GM12878 (cell line): ENCODE results near the gene CHAC1. TPM values are rescaled to one million over a fixed set of nuclear protein-coding genes. Genes with fewer than 3 reads are reported as not detected.

Experiments used
- ATAC-seq: fragments of 200-7000 bp; cut with Tn5 transposase; 3 replicates; pipeline ENCODE4 v1.9.1; 2020; ENCODE audit warnings: mild to moderate bottlenecking, moderate library complexity
- BruUV-seq: library from RNA; stranded (reverse); fragments of 400-500 nt; replicated peaks from 2 replicates; lab custom pipeline; 2021; lab: Mats Ljungman, UMichigan
- CTCF ChIA-PET: fragments of 300-600 bp; sonication (Branson Sonifier 250); formaldehyde crosslinking; extraction: SDS; loops from one replicate; lab custom pipeline; 2021; ENCODE audit warnings: inconsistent platforms; lab: Yijun Ruan, JAX
- POLR2A ChIA-PET: fragments of 350-600 bp; formaldehyde crosslinking; extraction: SDS; loops from one replicate; lab custom pipeline; 2021; ENCODE audit warnings: inconsistent platforms; lab: Charles Lee
- RAD21 ChIA-PET: fragments of 300-600 bp; sonication (Branson Sonifier 250); formaldehyde crosslinking; loops from one replicate; lab custom pipeline; 2023; ENCODE audit warnings: antibody characterized with exemption; ENCODE audit not compliant: unreplicated experiment; lab: Charles Lee
- SMC1A ChIA-PET: fragments of 300-600 bp; sonication (Branson Sonifier 250); formaldehyde crosslinking; loops from one replicate; lab custom pipeline; 2023; ENCODE audit not compliant: unreplicated experiment, uncharacterized antibody; lab: Charles Lee
- DNase-seq: peaks from one replicate; pipeline ENCODE4 v3.0.0-alpha.2; 2011; ENCODE audit warnings: low read depth, low spot score
- FAIRE-seq: peaks from 3 replicates; lab custom pipeline; 2011; peaks lifted over from hg19 to GRCh38; lab: Jason Lieb, UNC
- H2AFZ ChIP-seq: 2 replicates; pipeline ENCODE4 v1.6.0; 2011; ENCODE audit warnings: low read depth, low read length, control low read depth; ENCODE audit not compliant: control insufficient read depth
- H3K27ac ChIP-seq: 2 replicates; pipeline ENCODE4 v1.5.1; 2011; ENCODE audit warnings: control low read depth; ENCODE audit not compliant: control insufficient read depth, insufficient read depth
- H3K27me3 ChIP-seq, 2 experiments: replicated peaks in 1 of 2; 2 replicates each; pipeline versions ENCODE4 v1.6.0 to v1.6.1; 2011; ENCODE audit warnings: low read length in 1 of 2; ENCODE audit not compliant: control insufficient read depth in 2 of 2, insufficient read depth in 2 of 2
- H3K36me3 ChIP-seq, 2 experiments: 2 replicates each; pipeline ENCODE4 v1.5.1; 2011; ENCODE audit warnings: low read length in 1 of 2; ENCODE audit not compliant: control insufficient read depth in 2 of 2, insufficient read depth in 2 of 2
- H3K4me1 ChIP-seq: 2 replicates; pipeline ENCODE4 v1.6.1; 2011; ENCODE audit warnings: mild to moderate bottlenecking, low read length, moderate library complexity, mixed read lengths; ENCODE audit not compliant: control insufficient read depth, insufficient read depth
- H3K4me2 ChIP-seq: 2 replicates; pipeline ENCODE4 v1.6.0; 2011; ENCODE audit warnings: control low read depth; ENCODE audit not compliant: control insufficient read depth, insufficient read depth
- H3K4me3 ChIP-seq: fragments of 200-600 bp; sonication (generic); 2 replicates; pipeline ENCODE4 v1.5.1; 2016
- H3K79me2 ChIP-seq: 2 replicates; pipeline ENCODE4 v1.6.0; 2011; ENCODE audit warnings: low read length; ENCODE audit not compliant: control insufficient read depth, insufficient read depth
- H3K9ac ChIP-seq: 2 replicates; pipeline ENCODE4 v1.8.0; 2011; ENCODE audit warnings: low read length, control low read depth, mixed read lengths; ENCODE audit not compliant: control insufficient read depth, insufficient read depth
- H3K9me3 ChIP-seq: replicated peaks from 3 replicates; pipeline ENCODE4 v1.5.1; 2011; ENCODE audit warnings: mild to moderate bottlenecking, low read length; ENCODE audit not compliant: control insufficient read depth, insufficient read depth
- H4K20me1 ChIP-seq: 2 replicates; pipeline ENCODE4 v1.6.0; 2011; ENCODE audit not compliant: control insufficient read depth, insufficient read depth
- ATF2 ChIP-seq: IDR thresholded peaks from 2 replicates; pipeline ENCODE4 v1.6.1; 2012; ENCODE audit warnings: low read length, inconsistent platforms
- CTCF ChIP-seq, 3 experiments: IDR thresholded peaks in 2 of 3; conservative IDR thresholded peaks in 1 of 3; 2 replicates each; pipeline ENCODE4 v1.5.1; 2011; ENCODE audit warnings: low read depth in 3 of 3, low read length in 3 of 3, mild to moderate bottlenecking in 3 of 3, control low read depth in 2 of 3, moderate library complexity in 2 of 3, inconsistent platforms in 1 of 3, mixed read lengths in 1 of 3; ENCODE audit not compliant: control insufficient read depth in 2 of 3, insufficient read depth in 1 of 3; ENCODE audit errors: extremely low read depth in 1 of 3
- E2F4 ChIP-seq: IDR thresholded peaks from 2 replicates; pipeline ENCODE4 v1.6.1; 2012; ENCODE audit warnings: low read depth, low read length, improper control_type of control experiment
- HDAC6 ChIP-seq: fragments of 200-600 bp; sonication (generic); IDR thresholded peaks from one replicate; pipeline ENCODE4 v1.8.0; 2017; ENCODE audit warnings: antibody characterized with exemption; ENCODE audit not compliant: unreplicated experiment
- KAT2A ChIP-seq: conservative IDR thresholded peaks from 2 replicates; pipeline ENCODE4 v1.6.1; 2011; ENCODE audit warnings: low read depth, low read length; ENCODE audit not compliant: control insufficient read depth
- POU2F2 ChIP-seq: IDR thresholded peaks from 3 replicates; pipeline ENCODE4 v1.6.1; 2011; ENCODE audit warnings: low read depth, mild to moderate bottlenecking, low read length, borderline replicate concordance
- RBBP5 ChIP-seq: fragments of 200-600 bp; sonication (generic); conservative IDR thresholded peaks from 2 replicates; pipeline ENCODE4 v1.6.1; 2016
- RCOR1 ChIP-seq: conservative IDR thresholded peaks from 2 replicates; pipeline ENCODE4 v1.6.1; 2012; ENCODE audit warnings: low read depth, low read length, improper control_type of control experiment
- RELA ChIP-seq: fragments of 450-650 bp; IDR thresholded peaks from 2 replicates; pipeline ENCODE4 v1.8.0; 2014; ENCODE audit warnings: borderline replicate concordance; ENCODE audit not compliant: partially characterized antibody
- ZBTB11 ChIP-seq: fragments of 450-650 bp; formaldehyde crosslinking; IDR thresholded peaks from 2 replicates; pipeline ENCODE4 v1.5.0; 2022; ENCODE audit warnings: mild to moderate bottlenecking, missing genetic modification characterization
- WGBS: methylation state at CpG from one replicate; pipeline ENCODE4 v1.1.6; 2016; ENCODE audit warnings: low lambda C conversion rate; ENCODE audit not compliant: insufficient replicate concordance, insufficient coverage; ENCODE audit errors: missing lambda C conversion rate; 5-methylcytosine and 5-hydroxymethylcytosine counted together
- in situ Hi-C: fragments of 300-500 bp; cut with MboI; formaldehyde crosslinking; loops from 9 replicates; pipeline ENCODE4 v1.14.3; 2018; ENCODE audit warnings: mixed read lengths
- intact Hi-C: fragments of 100-400 bp; cut with micrococcal nuclease; formaldehyde crosslinking; loops from one replicate; pipeline ENCODE4 v1.14.2; 2022; ENCODE audit not compliant: unreplicated experiment
- polyA plus RNA-seq, 11 experiments: library from polyadenylated mRNA; depleted of rRNA in 4 of 11; unstranded in 6 of 11; stranded (reverse) in 5 of 11; fragments of >200 nt; fragmentation: Nextera tagmentation in 4 of 11; fragmentation: Illumina TruSeq in 1 of 11; extraction: Ambion mirVana in 4 of 11; extraction: Trizol in 1 of 11; gene quantifications; 1 replicate in 1 of 11; 2 replicates in 10 of 11; pipeline versions ENCODE4 v1.2.1 to v1.2.3, GENCODE V29; 2011 to 2016; ENCODE audit warnings: inconsistent platforms in 2 of 11, missing spikeins in 2 of 11, low read depth in 1 of 11
- total RNA-seq, 4 experiments: library from RNA; depleted of rRNA in 3 of 4; stranded (reverse); fragments of >200 nt in 3 of 4; fragmentation: Illumina TruSeq in 1 of 4; extraction: Trizol in 1 of 4; gene quantifications; 2 replicates each; pipeline versions ENCODE4 v1.2.1 to v1.2.3, GENCODE V29; 2013 to 2021

CHAC1 gene
- total and polyA plus RNA-seq, 10 of the 15 experiments (the other 5 are each of a cell fraction or from before 2014, with no cell fraction given): 0.37 to 5.9 (median 3.3) TPM

- CTCF ChIA-PET: interaction anchor here (3.8 kb wide), 1 partner anchor 18 kb away, joined by 18 read pairs; no protein-coding TSS in a partner anchor
- BruUV-seq: no TSS peak
- FAIRE-seq: no peak
- H3K4me1 ChIP-seq: peaks cover 8% of the 10 kb centered on the region; the same call in 1 of the 2 replicates
- POLR2A ChIA-PET: no interaction called here
- no peaks in the 10 kb centered on the region for H3K36me3 ChIP-seq
- SMC1A ChIA-PET: no interaction called here
- H4K20me1 ChIP-seq: no peaks in the 10 kb centered on the region
- H3K27me3 ChIP-seq: peaks cover 12 to 22% of the 10 kb centered on the region in 2 experiments
- H3K4me3 ChIP-seq: no peak overlapping the region
- TF ChIP-seq CTCF (IDR thresholded peaks at IDR 0.05 in 2 of 3, conservative IDR thresholded peaks at IDR 0.05 in 1 of 3; ENCODE audit: control insufficient read depth in 2 of 3, extremely low read depth in 1 of 3, insufficient read depth in 1 of 3, low read depth in 3 of 3, low read length in 3 of 3) (no peak), RCOR1 (no peak), RBBP5 (no peak), E2F4 (no peak), RELA (no peak), HDAC6 (no peak), KAT2A (no peak), POU2F2 (no peak), ZBTB11 (CRISPR knock-in tag) (no peak), ATF2 (no peak)
- no peak for ATAC-seq
- in situ Hi-C loops (loop anchor here (5.0 kb wide), 1 partner anchor 100 kb away; no protein-coding TSS in a partner anchor), intact Hi-C loops (no loop called here)
- H3K27ac ChIP-seq: no peak overlapping the region
- RAD21 ChIA-PET: no interaction called here
- H3K4me2 ChIP-seq: no peak overlapping the region
- no peaks in the 10 kb centered on the region for H3K9me3 ChIP-seq
- no peak overlapping the region for H3K9ac ChIP-seq
- 43% methylated on average over 10 of the region's 10 CpGs for WGBS
- no peak overlapping the region for H2AFZ ChIP-seq
- no peak for DNase-seq
- no peaks in the 10 kb centered on the region for H3K79me2 ChIP-seq
Observed at GRCh38 chr15:40922608-40923005, 30.7 kb upstream of the CHAC1 start.
